GM20431 (cell line): Measurements from ENCODE around the gene COL10A1.

Experiments
- in situ Hi-C: fragments of 300-500 bp; cut with MseI, MboI; formaldehyde crosslinking; loops from one replicate; pipeline ENCODE4 v1.15.0; 2020; ENCODE audit warnings: low sequenced_read_pairs; ENCODE audit not compliant: unreplicated experiment

COL10A1 gene

GRCh38 chr6:116090251-116090650 is 35.7 kb downstream of the COL10A1 start:
- in situ Hi-C loops = loop anchor here (10.0 kb wide), 1 partner anchor 75 kb away; no protein-coding TSS in a partner anchor

GRCh38 chr6:116088946-116089345 is 37.0 kb downstream of the COL10A1 start:
- in situ Hi-C loops = no loop called here

- in situ Hi-C loops = no loop called here
Observed at GRCh38 chr6:116087437-116088027, 38.4 kb downstream of the COL10A1 start.

- in situ Hi-C loops = no loop called here
Observed at GRCh38 chr6:116084284-116084683, 41.6 kb downstream of the COL10A1 start.

- in situ Hi-C loops = no loop called here
Observed at GRCh38 chr6:116083052-116083451, 42.9 kb downstream of the COL10A1 start.

- in situ Hi-C loops = no loop called here
Observed at GRCh38 chr6:116078945-116079344, 47.0 kb downstream of the COL10A1 start.

- in situ Hi-C loops = no loop called here
Observed at GRCh38 chr6:116078522-116078921, 47.4 kb downstream of the COL10A1 start.

- in situ Hi-C loops = no loop called here
Observed at GRCh38 chr6:116074732-116075390, 51.1 kb downstream of the COL10A1 start.

GRCh38 chr6:116073765-116074440 is 52.0 kb downstream of the COL10A1 start:
- in situ Hi-C loops = no loop called here

GRCh38 chr6:116072368-116072767 is 53.6 kb downstream of the COL10A1 start:
- in situ Hi-C loops = no loop called here

GRCh38 chr6:116070616-116071389 is 55.1 kb downstream of the COL10A1 start:
- in situ Hi-C loops = no loop called here

GRCh38 chr6:116070101-116070500 is 55.8 kb downstream of the COL10A1 start:
- in situ Hi-C loops = no loop called here
